SK-N-SH (cell line): ENCODE results near the gene HGS.

Source experiments
- POLR2AphosphoS5 ChIP-seq: IDR thresholded peaks from 2 replicates; pipeline ENCODE4 v1.6.1; 2012; ENCODE audit warnings: low read depth, low read length
- TF ChIP-seq, protein P1 (sequence below): fragments of 200-600 bp; sonication (generic); IDR thresholded peaks from 2 replicates; pipeline ENCODE4 v1.6.1; 2017; ENCODE audit warnings: antibody characterized with exemption, mild to moderate bottlenecking, moderate library complexity

- TF ChIP-seq, protein P1, sequence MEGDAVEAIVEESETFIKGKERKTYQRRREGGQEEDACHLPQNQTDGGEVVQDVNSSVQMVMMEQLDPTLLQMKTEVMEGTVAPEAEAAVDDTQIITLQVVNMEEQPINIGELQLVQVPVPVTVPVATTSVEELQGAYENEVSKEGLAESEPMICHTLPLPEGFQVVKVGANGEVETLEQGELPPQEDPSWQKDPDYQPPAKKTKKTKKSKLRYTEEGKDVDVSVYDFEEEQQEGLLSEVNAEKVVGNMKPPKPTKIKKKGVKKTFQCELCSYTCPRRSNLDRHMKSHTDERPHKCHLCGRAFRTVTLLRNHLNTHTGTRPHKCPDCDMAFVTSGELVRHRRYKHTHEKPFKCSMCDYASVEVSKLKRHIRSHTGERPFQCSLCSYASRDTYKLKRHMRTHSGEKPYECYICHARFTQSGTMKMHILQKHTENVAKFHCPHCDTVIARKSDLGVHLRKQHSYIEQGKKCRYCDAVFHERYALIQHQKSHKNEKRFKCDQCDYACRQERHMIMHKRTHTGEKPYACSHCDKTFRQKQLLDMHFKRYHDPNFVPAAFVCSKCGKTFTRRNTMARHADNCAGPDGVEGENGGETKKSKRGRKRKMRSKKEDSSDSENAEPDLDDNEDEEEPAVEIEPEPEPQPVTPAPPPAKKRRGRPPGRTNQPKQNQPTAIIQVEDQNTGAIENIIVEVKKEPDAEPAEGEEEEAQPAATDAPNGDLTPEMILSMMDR = no peak
- TF ChIP-seq POLR2AphosphoS5 = no peak
Measured at GRCh38 chr17:81688616-81689015, 4.8 kb downstream of the HGS start.
